K562 (cell line): ENCODE results near the gene SEMA6B. TPM values are rescaled to one million over a fixed set of nuclear protein-coding genes. Genes with fewer than 3 reads are reported as not detected.

Experiments
- ADNP ChIP-seq: fragments of 200-800 bp; sonication (Bioruptor generic); IDR thresholded peaks from 2 replicates; pipeline ENCODE4 v1.6.1; 2016; ENCODE audit warnings: missing genetic modification characterization, missing compliant biosample characterization
- ATF7 ChIP-seq: fragments of 450-650 bp; IDR thresholded peaks from 2 replicates; pipeline ENCODE4 v1.7.1; 2014; ENCODE audit warnings: mild to moderate bottlenecking, moderate library complexity
- CBX1 ChIP-seq: sonication (generic); IDR thresholded peaks from 2 replicates; pipeline ENCODE4 v1.6.1; 2016; ENCODE audit warnings: antibody characterized with exemption, low read depth, mild to moderate bottlenecking
- CC2D1A ChIP-seq: fragments of 450-650 bp; IDR thresholded peaks from 2 replicates; pipeline ENCODE4 v1.6.1; 2017; ENCODE audit warnings: mild to moderate bottlenecking
- HDAC1 ChIP-seq, 2 experiments: fragments of 450-650 bp; IDR thresholded peaks; 2 replicates each; pipeline ENCODE4 v1.6.1; 2016 to 2017; ENCODE audit warnings: inconsistent platforms in 1 of 2, mild to moderate bottlenecking in 1 of 2, moderate library complexity in 1 of 2
- KDM1A ChIP-seq, 2 experiments: fragments of 450-650 bp; IDR thresholded peaks; 2 replicates each; pipeline ENCODE4 v1.6.1; 2016; ENCODE audit warnings: mild to moderate bottlenecking in 2 of 2
- RBM25 ChIP-seq: fragments of 200-400 bp; formaldehyde crosslinking; IDR thresholded peaks from 2 replicates; pipeline ENCODE4 v1.6.1; 2018; ENCODE audit warnings: low read length, low read depth, moderate library complexity; ENCODE audit not compliant: severe bottlenecking
- SMARCA5 ChIP-seq: fragments of 450-650 bp; IDR thresholded peaks from 2 replicates; pipeline ENCODE4 v1.6.1; 2016
- XRCC5 ChIP-seq: fragments of 200-400 bp; formaldehyde crosslinking; IDR thresholded peaks from 2 replicates; pipeline ENCODE4 v1.6.1; 2017; ENCODE audit warnings: low read depth, mild to moderate bottlenecking, low read length
- ZEB2 ChIP-seq: fragments of 450-650 bp; IDR thresholded peaks from 2 replicates; pipeline ENCODE4 v1.6.1; 2016
- polyA plus RNA-seq, 8 experiments: library from polyadenylated mRNA; depleted of rRNA in 4 of 8; stranded (reverse) in 5 of 8; unstranded in 3 of 8; fragments of >200 nt; fragmentation: Nextera tagmentation in 2 of 8; fragmentation: Illumina TruSeq in 1 of 8; extraction: Ambion mirVana in 2 of 8; extraction: Trizol in 1 of 8; gene quantifications; 2 replicates each; pipeline versions ENCODE4 v1.2.1 to v1.2.3, GENCODE V29; 2011 to 2014; ENCODE audit warnings: inconsistent platforms in 1 of 8, missing spikeins in 1 of 8
- total RNA-seq, 7 experiments: library from RNA; depleted of rRNA in 6 of 7; stranded (reverse); fragments of >200 nt in 6 of 7; fragmentation: Illumina TruSeq in 2 of 7; extraction: Trizol in 2 of 7; gene quantifications; 2 replicates each; pipeline versions ENCODE4 v1.2.1 to v1.2.3, GENCODE V29; 2011 to 2021; ENCODE audit warnings: low replicate concordance in 1 of 7
- TF ChIP-seq, protein P1 (sequence below): sonication (generic); formaldehyde crosslinking; IDR thresholded peaks from 2 replicates; pipeline ENCODE4 v1.8.0; 2022; ENCODE audit warnings: mild to moderate bottlenecking, missing genetic modification reagents

SEMA6B gene
- total and polyA plus RNA-seq, 9 of the 15 experiments (the other 6 are each of a cell fraction or from before 2014, with no cell fraction given), result 0.65 to 4.6 (median 2.5) TPM; not detected in 2

DNA sequence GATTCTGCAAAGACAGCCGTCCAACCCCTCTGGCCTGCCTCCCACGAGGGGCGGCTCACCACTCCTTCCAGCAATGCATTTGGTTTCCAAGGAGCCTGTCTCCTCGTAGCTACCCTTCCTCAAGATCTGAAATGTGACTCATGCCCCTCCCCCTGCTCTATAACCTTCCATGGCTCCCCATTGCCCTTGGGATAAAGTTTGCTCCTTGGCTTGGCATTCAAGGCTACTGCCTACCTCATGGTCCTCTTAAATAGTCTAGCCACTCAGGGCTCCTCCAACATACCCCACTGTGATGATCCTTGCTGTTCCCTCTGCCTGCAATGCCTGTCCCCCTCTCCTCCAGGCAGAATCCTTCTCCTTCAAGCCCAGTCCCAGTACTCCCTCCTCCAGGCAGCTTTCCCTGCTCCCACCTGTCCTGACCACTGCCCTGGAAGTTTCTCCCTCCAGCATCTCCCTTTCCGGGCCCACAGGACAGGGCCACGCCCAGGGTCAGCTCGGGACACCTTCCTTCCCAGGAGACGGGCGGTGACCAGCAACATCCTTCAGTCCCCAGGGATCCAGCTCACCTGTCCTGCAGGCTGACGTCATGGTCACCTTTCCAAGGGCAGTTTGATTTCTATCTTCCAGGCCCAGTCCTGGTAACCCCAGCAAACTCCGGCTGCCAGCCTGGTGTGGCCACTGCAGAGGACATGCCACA is 19.2 kb upstream of the SEMA6B start (continued):
- TF ChIP-seq, protein P1, sequence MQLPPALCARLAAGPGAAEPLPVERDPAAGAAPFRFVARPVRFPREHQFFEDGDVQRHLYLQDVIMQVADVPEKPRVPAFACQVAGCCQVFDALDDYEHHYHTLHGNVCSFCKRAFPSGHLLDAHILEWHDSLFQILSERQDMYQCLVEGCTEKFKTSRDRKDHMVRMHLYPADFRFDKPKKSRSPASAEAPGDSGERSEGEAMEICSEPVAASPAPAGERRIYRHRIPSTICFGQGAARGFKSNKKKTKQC (CRISPR knock-in tag), result no peak
- TF ChIP-seq ADNP (tag), result peak; percentile 52; the same call in 1 of the 2 replicates
- peak in 1 of 2 experiments; percentile 55; a peak in 2 of 4 replicates for TF ChIP-seq HDAC1 (IDR thresholded peaks at IDR 0.05)
- peak; percentile 59; the same call in 1 of the 2 replicates for TF ChIP-seq ZEB2
- peak; percentile 92 for TF ChIP-seq SMARCA5
- TF ChIP-seq ATF7, result 0 out of 2 replicates have a peak, but pooled peaks have one; percentile 34
- 0 out of 2 replicates have a peak, but pooled peaks have one; percentile 19 for TF ChIP-seq XRCC5
- TF ChIP-seq CC2D1A, result 0 out of 2 replicates have a peak, but pooled peaks have one; percentile 31
- TF ChIP-seq KDM1A (IDR thresholded peaks at IDR 0.05), result peak; percentile 92 to 96
- peak; percentile 51; the same call in 1 of the 2 replicates for TF ChIP-seq CBX1
- peak; percentile 90 for TF ChIP-seq RBM25
- TF ChIP-seq, all 486 proteins: peak for 24
